NCI-H2081 (cell line): Measurements from ENCODE around the gene STOX2.
"Not testable (repeated sequence)": the region's sequence is repeated elsewhere in the genome, so short reads cannot be mapped to it uniquely, and the experiment has no call there.

Source experiments
- DNase-seq, 2 experiments: peaks; one replicate each; lab custom pipeline; 2025; lab: John Stamatoyannopoulos, UW

The STOX2 gene

DNA sequence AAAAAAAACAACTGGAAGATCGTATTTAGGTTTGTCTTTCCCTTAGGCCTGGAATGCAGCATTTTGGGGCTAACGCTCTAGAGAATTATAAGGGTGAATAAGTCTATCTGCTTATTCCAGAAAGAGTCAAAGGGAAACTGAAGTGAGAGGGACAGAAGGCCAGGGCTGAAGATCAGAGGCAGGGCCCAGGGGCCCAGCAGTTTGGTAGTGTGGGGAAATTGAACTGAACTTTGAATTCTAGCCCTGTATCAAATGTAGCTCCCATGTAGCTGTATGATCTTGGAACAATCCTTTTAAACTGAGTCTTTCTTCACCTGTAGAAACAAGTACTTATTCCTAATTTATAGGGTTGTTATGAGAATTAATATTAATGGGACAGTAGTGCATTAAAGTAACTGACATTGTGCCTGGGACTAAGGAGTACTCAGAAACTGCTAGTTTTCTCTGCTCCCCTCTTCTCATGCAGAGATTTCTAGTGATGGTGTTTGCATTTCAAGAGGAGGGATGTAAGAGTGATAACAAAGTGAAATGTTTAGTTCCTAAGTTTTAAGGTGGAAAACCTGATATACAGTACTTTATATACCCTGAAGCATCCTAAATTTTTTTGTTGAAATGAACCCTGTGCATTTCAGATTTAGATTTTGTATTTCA is 30.4 kb downstream of the STOX2 start:
- no peak for DNase-seq

- no peak for DNase-seq
Observed at GRCh38 chr4:183936047-183936446, 30.9 kb downstream of the STOX2 start.

DNA sequence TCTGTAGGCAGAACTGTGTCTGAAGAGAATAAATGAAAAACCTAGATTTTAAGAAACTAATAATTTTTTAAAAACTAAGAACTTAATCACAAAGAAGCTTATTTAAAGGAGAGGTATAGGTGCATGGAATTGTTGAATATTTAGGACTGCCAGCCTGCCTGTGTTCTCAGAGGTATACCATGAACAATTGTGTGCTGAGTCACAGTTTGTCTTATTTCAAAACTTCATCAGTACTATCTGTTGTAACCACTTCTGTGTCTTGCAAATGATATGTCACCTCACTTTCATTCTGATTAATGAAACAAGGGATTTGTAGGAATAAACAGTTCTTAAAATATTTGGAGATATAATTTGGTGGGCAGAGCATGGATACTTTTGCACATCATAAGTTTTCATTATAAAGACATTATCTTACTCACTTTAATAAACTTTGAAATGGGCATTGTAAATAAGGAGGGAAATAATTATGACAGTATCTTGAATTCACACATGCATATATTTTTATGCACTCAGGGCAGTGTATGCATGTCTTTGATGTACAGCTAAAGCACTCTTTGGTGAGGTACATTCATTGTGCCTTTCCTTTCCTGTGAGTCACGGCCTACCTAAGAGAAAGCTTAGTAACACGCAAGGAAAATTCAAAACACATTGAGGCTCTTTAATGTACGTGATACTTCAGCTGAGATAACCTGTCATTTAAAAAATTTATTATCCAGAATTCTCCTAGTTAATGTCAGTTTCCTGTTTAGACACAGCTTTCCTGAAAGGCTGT is 31.7 kb downstream of the STOX2 start:
- no peak for DNase-seq

DNA sequence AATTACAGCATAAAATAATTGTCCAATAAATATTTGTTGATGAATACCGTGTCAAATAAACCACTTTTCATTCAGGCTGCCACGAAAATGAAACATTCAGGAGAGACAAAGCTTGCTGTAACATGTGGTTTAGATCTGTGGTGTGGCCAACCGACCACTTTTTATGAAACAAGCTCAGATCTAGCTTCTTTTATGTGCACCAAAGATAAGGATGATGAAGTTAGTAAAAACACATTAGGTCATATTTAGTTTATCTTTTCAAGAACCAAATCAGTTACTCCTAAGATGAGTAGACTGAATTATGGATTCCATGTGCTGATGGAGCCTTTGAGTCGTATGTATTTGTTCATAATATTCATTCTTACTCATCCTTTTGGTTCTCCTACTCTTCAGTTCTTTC is 35.8 kb downstream of the STOX2 start:
- no peak for DNase-seq

DNA sequence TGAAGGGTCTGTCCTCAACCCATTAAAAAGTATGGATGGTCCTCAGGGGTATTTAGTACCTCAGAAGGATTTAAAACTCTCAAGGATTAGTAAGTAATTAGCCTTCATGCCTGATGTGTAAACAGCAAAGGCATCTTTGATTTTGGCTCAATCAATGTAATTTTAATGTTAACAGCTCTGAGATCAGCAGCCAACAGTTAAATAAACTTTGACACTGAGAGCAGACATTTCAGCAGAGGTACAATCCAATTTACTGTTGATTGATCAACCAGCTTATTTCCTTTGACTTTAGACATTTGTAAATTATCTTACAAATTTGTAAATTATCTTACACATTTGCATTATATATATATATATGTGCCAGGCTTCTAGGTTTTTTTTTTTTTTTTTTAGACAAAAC is 36.9 kb downstream of the STOX2 start:
- DNase-seq: no peak

GRCh38 chr4:183945741-183946140 is 40.6 kb downstream of the STOX2 start:
- DNase-seq: no peak

DNA sequence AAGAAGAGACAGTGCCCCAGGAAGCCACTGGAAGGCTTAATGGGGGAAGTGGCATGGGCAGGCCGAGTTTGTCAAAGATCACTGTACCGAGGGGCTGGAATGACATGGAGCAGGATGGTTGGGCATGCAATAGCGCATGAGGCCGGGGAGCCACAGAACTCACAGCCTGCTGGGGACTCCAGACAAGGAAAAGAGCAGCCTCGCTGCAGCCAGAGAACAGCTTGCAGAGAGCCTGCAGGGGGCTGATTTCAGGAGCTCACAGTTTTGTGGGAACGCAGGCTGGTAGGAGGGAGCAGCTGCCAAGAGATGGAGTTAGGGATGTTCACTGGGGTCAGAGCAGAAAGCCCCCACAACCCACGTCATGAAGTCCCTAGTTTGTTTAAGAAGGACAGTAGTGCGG is 45.4 kb downstream of the STOX2 start:
- DNase-seq: no peak

GRCh38 chr4:183952652-183953051 is 47.5 kb downstream of the STOX2 start:
- DNase-seq: not testable (repeated sequence)

- DNase-seq: peak; percentile 29 to 33
Observed at GRCh38 chr4:183959319-183960045, 54.4 kb downstream of the STOX2 start.

GRCh38 chr4:183960046-183960420 is 54.9 kb downstream of the STOX2 start:
- peak; percentile 78 to 93 for DNase-seq

DNA sequence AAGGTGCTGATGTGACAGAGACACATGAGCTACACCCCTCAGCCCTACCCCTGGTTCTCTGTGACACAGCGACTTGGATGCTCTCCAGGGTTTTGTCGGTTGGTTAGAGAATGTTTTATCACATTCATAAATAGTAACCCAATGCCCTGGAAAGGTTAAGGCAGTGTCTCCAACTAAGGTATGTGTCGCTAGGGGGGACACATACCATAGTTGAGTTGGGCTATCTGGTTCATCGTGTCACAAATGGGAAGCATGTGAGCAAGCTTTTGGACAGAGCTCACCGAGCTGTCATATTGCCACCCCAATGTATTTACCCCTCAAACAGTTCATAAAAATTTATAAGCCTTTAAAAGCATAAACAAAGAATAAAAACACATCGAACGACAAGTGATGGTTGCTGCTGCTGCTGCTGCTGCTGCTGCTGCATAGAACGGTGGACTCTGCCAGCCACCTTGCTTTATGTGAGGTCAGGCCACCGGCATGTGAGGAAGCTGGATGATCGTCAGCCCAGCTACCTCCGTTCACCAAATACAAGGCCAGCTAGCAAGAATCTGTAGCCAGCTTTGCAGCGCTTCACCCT is 55.9 kb downstream of the STOX2 start:
- DNase-seq: peak; percentile 3 to 38

GRCh38 chr4:183961795-183962194 is 56.7 kb downstream of the STOX2 start:
- no peak for DNase-seq

GRCh38 chr4:183962419-183962818 is 57.3 kb downstream of the STOX2 start:
- no peak for DNase-seq

- DNase-seq: no peak
Observed at GRCh38 chr4:183966371-183966770, 61.3 kb downstream of the STOX2 start.

DNA sequence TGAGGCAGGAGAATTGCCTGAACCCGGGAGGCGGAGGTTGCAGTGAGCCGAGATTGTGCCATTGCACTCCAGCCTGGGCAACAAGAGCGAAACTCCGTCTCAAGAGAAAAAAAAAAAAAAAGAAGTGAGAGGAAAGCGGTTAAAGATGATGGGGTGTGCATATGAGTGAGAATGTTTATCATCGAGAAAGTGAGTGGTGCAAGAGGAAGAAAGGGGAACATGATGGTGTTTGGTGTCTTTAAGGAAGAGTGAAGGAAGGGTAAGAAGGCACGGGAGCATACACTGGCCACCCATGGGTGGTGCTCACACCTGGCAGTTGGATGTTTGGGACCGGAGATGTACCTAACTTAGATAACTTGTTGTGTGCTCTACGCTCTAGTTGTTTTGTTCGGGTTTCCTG is 62.2 kb downstream of the STOX2 start:
- DNase-seq: no peak

DNA sequence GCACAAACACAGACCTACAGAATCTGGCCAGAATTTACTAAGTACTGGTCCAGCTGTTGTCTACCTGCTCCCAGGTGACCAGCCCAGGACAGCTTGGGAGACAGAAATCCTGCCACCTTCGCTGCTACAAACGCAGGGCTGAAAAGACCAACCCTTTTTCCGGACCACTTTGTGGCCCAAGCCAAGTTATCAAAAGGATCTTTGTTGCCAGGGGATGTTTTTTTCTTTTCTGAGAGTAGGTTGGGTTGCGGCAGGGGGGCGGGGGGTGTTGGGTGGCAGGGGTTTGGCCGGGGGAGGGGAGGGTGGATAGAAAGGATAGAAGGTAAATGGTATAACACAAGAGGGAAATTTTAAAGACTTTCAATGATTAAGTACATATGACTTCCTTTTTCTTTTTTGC is 63.4 kb downstream of the STOX2 start:
- no peak for DNase-seq

GRCh38 chr4:183968931-183969330 is 63.8 kb downstream of the STOX2 start:
- DNase-seq: no peak

- no peak for DNase-seq
Observed at GRCh38 chr4:183969596-183969995, 64.5 kb downstream of the STOX2 start.

GRCh38 chr4:183971929-183972490 is 66.9 kb downstream of the STOX2 start:
- DNase-seq: no peak

- DNase-seq: no peak
Observed at GRCh38 chr4:183977707-183978106, 72.6 kb downstream of the STOX2 start.

DNA sequence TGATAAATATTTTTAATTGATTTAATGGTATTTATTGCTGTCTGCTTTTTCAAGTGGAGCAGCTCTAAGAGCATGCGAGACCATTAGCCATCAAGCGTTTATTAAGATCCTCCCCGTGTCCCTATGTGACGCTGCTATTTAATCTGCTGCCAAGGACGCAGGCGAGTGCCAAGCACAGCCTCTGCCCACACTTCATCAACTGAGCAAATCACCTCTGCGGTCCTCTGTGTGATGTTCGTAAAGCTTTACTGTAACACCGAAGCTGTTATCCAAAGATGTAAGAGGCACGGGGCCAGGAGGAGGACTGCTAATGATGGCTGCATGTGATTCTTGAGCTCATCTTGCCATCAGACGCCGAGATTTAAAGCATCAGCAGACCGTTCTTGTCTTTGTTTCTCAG is 79.5 kb downstream of the STOX2 start:
- DNase-seq: no peak

GRCh38 chr4:183985786-183986185 is 80.7 kb downstream of the STOX2 start:
- no peak for DNase-seq
